SK-N-SH (cell line): ENCODE data around the gene TAS2R30. TPM values are rescaled to one million over a fixed set of nuclear protein-coding genes. Genes with fewer than 3 reads are reported as not detected.

ENCODE experiments used
- CTCF ChIA-PET: fragments of 300-600, 350-600 bp; formaldehyde crosslinking; extraction: SDS; loops from one replicate; lab custom pipeline; 2021; lab: Yijun Ruan, JAX
- POLR2A ChIA-PET: fragments of 350-600 bp; sonication (Branson Sonifier 250); formaldehyde crosslinking; extraction: SDS; loops from one replicate; lab custom pipeline; 2020; ENCODE audit warnings: antibody characterized with exemption, inconsistent platforms; lab: Yijun Ruan, JAX
- DNase-seq: peaks from one replicate; pipeline ENCODE4 v3.0.0; 2012
- H2AFZ ChIP-seq: fragments of 200-600 bp; sonication (generic); 2 replicates; pipeline ENCODE4 v1.8.1; 2016; ENCODE audit warnings: antibody characterized with exemption, mild to moderate bottlenecking, low read depth
- H3F3A ChIP-seq: fragments of 200-600 bp; sonication (generic); replicated peaks from 2 replicates; pipeline ENCODE3; 2016; ENCODE audit warnings: antibody characterized with exemption, mild to moderate bottlenecking; ENCODE audit not compliant: insufficient read depth
- H3K27ac ChIP-seq, 2 experiments: fragments of 200-500 bp in 1 of 2; fragments of 200-600 bp in 1 of 2; sonication (Bioruptor generic) in 1 of 2; sonication (generic), shearing (Covaris generic) in 1 of 2; 2 replicates each; pipeline versions ENCODE4 v1.5.1 to v1.6.1; 2014 to 2016; ENCODE audit warnings: low read depth in 2 of 2, inconsistent platforms in 1 of 2, low read length in 1 of 2, mild to moderate bottlenecking in 1 of 2, mixed read lengths in 1 of 2
- H3K27me3 ChIP-seq: fragments of 200-600 bp; sonication (generic), shearing (Covaris generic); 2 replicates; pipeline ENCODE4 v1.6.1; 2016; ENCODE audit warnings: mixed run types; ENCODE audit not compliant: insufficient read depth
- H3K36me3 ChIP-seq, 2 experiments: fragments of 200-500 bp in 1 of 2; fragments of 200-600 bp in 1 of 2; sonication (Bioruptor generic) in 1 of 2; sonication (generic) in 1 of 2; replicated peaks in 1 of 2; 2 replicates each; pipeline versions ENCODE3 to v1.5.1; 2014 to 2016; ENCODE audit warnings: low read length in 1 of 2, mild to moderate bottlenecking in 1 of 2; ENCODE audit not compliant: insufficient read depth in 2 of 2, control insufficient read depth in 1 of 2
- H3K4me1 ChIP-seq, 2 experiments: fragments of 200-500 bp in 1 of 2; fragments of 200-600 bp in 1 of 2; sonication (Bioruptor generic) in 1 of 2; sonication (generic), shearing (Covaris generic) in 1 of 2; 2 replicates each; pipeline versions ENCODE4 v1.5.1 to v1.6.1; 2014 to 2016; ENCODE audit warnings: low read depth in 1 of 2, low read length in 1 of 2, mixed run types in 1 of 2; ENCODE audit not compliant: insufficient read depth in 2 of 2, control insufficient read depth in 1 of 2
- H3K4me2 ChIP-seq: fragments of 200-600 bp; sonication (generic), shearing (Covaris generic); 2 replicates; pipeline ENCODE4 v1.6.1; 2017; ENCODE audit warnings: mixed run types
- H3K4me3 ChIP-seq, 2 experiments: fragments of 200-500 bp in 1 of 2; fragments of 200-600 bp in 1 of 2; sonication (Bioruptor generic) in 1 of 2; sonication (generic), shearing (Covaris generic) in 1 of 2; 2 replicates each; pipeline versions ENCODE4 v1.5.1 to v1.8.1; 2014 to 2016; ENCODE audit warnings: low read depth in 2 of 2, inconsistent platforms in 1 of 2, low read length in 1 of 2, mild to moderate bottlenecking in 1 of 2, mixed read lengths in 1 of 2, moderate library complexity in 1 of 2
- H3K79me2 ChIP-seq: fragments of 200-600 bp; sonication (generic); 2 replicates; pipeline ENCODE4 v1.8.1; 2017; ENCODE audit warnings: mild to moderate bottlenecking; ENCODE audit not compliant: insufficient read depth
- H3K9ac ChIP-seq: fragments of 200-600 bp; sonication (generic); 2 replicates; pipeline ENCODE4 v1.6.1; 2017; ENCODE audit warnings: mixed run types
- H3K9me2 ChIP-seq: fragments of 200-600 bp; sonication (generic); 2 replicates; pipeline ENCODE4 v1.6.1; 2017; ENCODE audit warnings: mixed run types
- H3K9me3 ChIP-seq: fragments of 200-600 bp; sonication (generic); 2 replicates; pipeline ENCODE4 v1.6.1; 2017; ENCODE audit warnings: mixed run types, mild to moderate bottlenecking, moderate library complexity
- H4K20me1 ChIP-seq: fragments of 200-600 bp; sonication (generic); 2 replicates; pipeline ENCODE4 v1.6.1; 2017; ENCODE audit warnings: mild to moderate bottlenecking, mixed run types; ENCODE audit not compliant: insufficient read depth
- FOSL2 ChIP-seq: IDR thresholded peaks from 2 replicates; pipeline ENCODE4 v1.4.0; 2012; ENCODE audit warnings: low read depth, mild to moderate bottlenecking, moderate library complexity, borderline replicate concordance
- GABPA ChIP-seq: IDR thresholded peaks from 2 replicates; pipeline ENCODE4 v1.4.0; 2012; ENCODE audit warnings: low read depth, mild to moderate bottlenecking
- IRF3 ChIP-seq: fragments of 150-350 bp; IDR thresholded peaks from 2 replicates; pipeline ENCODE4 v1.6.1; 2016; ENCODE audit warnings: mild to moderate bottlenecking, low read depth, low read length
- JUND ChIP-seq: IDR thresholded peaks from 2 replicates; pipeline ENCODE4 v1.4.0; 2012
- MAX ChIP-seq: IDR thresholded peaks from 2 replicates; pipeline ENCODE4 v1.4.0; 2012; ENCODE audit warnings: low read depth
- NFIC ChIP-seq: IDR thresholded peaks from 2 replicates; pipeline ENCODE4 v1.4.0; 2012; ENCODE audit warnings: borderline replicate concordance
- NRF1 ChIP-seq: IDR thresholded peaks from 2 replicates; pipeline ENCODE4 v1.6.1; 2012; ENCODE audit warnings: low read depth, mild to moderate bottlenecking, low read length
- POLR2AphosphoS5 ChIP-seq: IDR thresholded peaks from 2 replicates; pipeline ENCODE4 v1.6.1; 2012; ENCODE audit warnings: low read depth, low read length
- REST ChIP-seq: IDR thresholded peaks from 2 replicates; pipeline ENCODE4 v1.6.1; 2012; ENCODE audit warnings: mild to moderate bottlenecking, low read depth, low read length, moderate library complexity
- SIN3A ChIP-seq: IDR thresholded peaks from 2 replicates; pipeline ENCODE4 v1.6.1; 2012; ENCODE audit warnings: low read depth, mild to moderate bottlenecking, low read length, moderate library complexity, borderline replicate concordance
- SMC3 ChIP-seq: IDR thresholded peaks from 2 replicates; pipeline ENCODE4 v1.6.1; 2012; ENCODE audit warnings: low read depth, low read length, improper control_type of control experiment
- TEAD4 ChIP-seq: IDR thresholded peaks from 2 replicates; pipeline ENCODE4 v1.4.0; 2012; ENCODE audit warnings: mild to moderate bottlenecking, borderline replicate concordance; ENCODE audit not compliant: insufficient read depth
- USF1 ChIP-seq: IDR thresholded peaks from 2 replicates; pipeline ENCODE4 v1.4.0; 2012; ENCODE audit warnings: low read depth, borderline replicate concordance
- YY1 ChIP-seq: IDR thresholded peaks from 2 replicates; pipeline ENCODE4 v1.4.0; 2012; ENCODE audit warnings: low read depth, mild to moderate bottlenecking
- ZBTB33 ChIP-seq: IDR thresholded peaks from 2 replicates; pipeline ENCODE4 v1.4.0; 2012; ENCODE audit warnings: low read depth, borderline replicate concordance
- WGBS: methylation state at CpG from one replicate; pipeline ENCODE4 v1.1.6; 2017; ENCODE audit warnings: low lambda C conversion rate; 5-methylcytosine and 5-hydroxymethylcytosine counted together
- polyA plus RNA-seq, 3 experiments: library from polyadenylated mRNA; depleted of rRNA; stranded (reverse); fragments of >200 nt; gene quantifications; 2 replicates each; pipeline ENCODE4 v1.2.3, GENCODE V29; 2012

Gene TAS2R30
- polyA plus RNA-seq, 1 of the 3 experiments (the other 2 are of a cell fraction), result 0.05 TPM

GRCh38 chr12:11133816-11134215, 628 bp downstream of the TAS2R30 start:
- DNase-seq, result no peak
- peaks cover 0 to 4% of the 10 kb centered on the region in 2 experiments for H3K36me3 ChIP-seq
- no peaks in the 10 kb centered on the region for H3K9me3 ChIP-seq
- H2AFZ ChIP-seq, result no peak overlapping the region
- H3K4me3 ChIP-seq, result no peak overlapping the region
- H3F3A ChIP-seq, result peaks cover 7% of the 10 kb centered on the region
- ChIA-PET POLR2A (no interaction called here), CTCF (no interaction called here)
- H3K4me2 ChIP-seq, result no peak overlapping the region
- H3K79me2 ChIP-seq, result peaks cover 71% of the 10 kb centered on the region
- peaks cover 10% of the 10 kb centered on the region; the same call in 1 of the 2 replicates for H4K20me1 ChIP-seq
- H3K27me3 ChIP-seq, result no peaks in the 10 kb centered on the region
- WGBS, result 100% methylated on average over 2 of the region's 2 CpGs
- no peaks in the 10 kb centered on the region; a peak in 2 of 4 replicates for H3K4me1 ChIP-seq
- no peaks in the 10 kb centered on the region for H3K9me2 ChIP-seq
- TF ChIP-seq FOSL2, result no peak
- TF ChIP-seq REST, result no peak
- TF ChIP-seq YY1, result no peak
- TF ChIP-seq SIN3A, result no peak
- TF ChIP-seq JUND, result no peak
- TF ChIP-seq SMC3, result no peak
- no peak for TF ChIP-seq NRF1
- TF ChIP-seq IRF3, result no peak
- TF ChIP-seq MAX, result no peak
- H3K27ac ChIP-seq, result no peak overlapping the region
- no peak overlapping the region for H3K9ac ChIP-seq

GRCh38 chr12:11133162-11133561, 1.3 kb downstream of the TAS2R30 start:
- H3K36me3 ChIP-seq, result no peaks in the 10 kb centered on the region
- H3K79me2 ChIP-seq, result peaks cover 67% of the 10 kb centered on the region
- H2AFZ ChIP-seq, result no peak overlapping the region
- WGBS, result 91% methylated on average over 2 of the region's 2 CpGs
- H3K27me3 ChIP-seq, result no peaks in the 10 kb centered on the region
- POLR2A ChIA-PET, result no interaction called here
- H3K9ac ChIP-seq, result no peak overlapping the region
- CTCF ChIA-PET, result no interaction called here
- DNase-seq, result no peak
- no peak overlapping the region for H3K27ac ChIP-seq
- H3K4me1 ChIP-seq, result no peaks in the 10 kb centered on the region; a peak in 2 of 4 replicates
- TF ChIP-seq TEAD4, result no peak
- no peak for TF ChIP-seq GABPA
- TF ChIP-seq SMC3, result no peak
- TF ChIP-seq IRF3, result no peak
- no peak for TF ChIP-seq NFIC
- TF ChIP-seq ZBTB33, result no peak
- TF ChIP-seq POLR2AphosphoS5, result no peak
- no peak for TF ChIP-seq USF1
- no peaks in the 10 kb centered on the region for H3K9me3 ChIP-seq
- H3K4me2 ChIP-seq, result no peak overlapping the region
- peaks cover 4% of the 10 kb centered on the region for H3F3A ChIP-seq
- H3K9me2 ChIP-seq, result no peaks in the 10 kb centered on the region
- H4K20me1 ChIP-seq, result peaks cover 7% of the 10 kb centered on the region; the same call in 1 of the 2 replicates
- H3K4me3 ChIP-seq, result no peak overlapping the region
